AG10803 (cell line): ENCODE measurements around the gene ZSCAN18.
A peak's percentile ranks its signal among the peaks of the same experiment; 100 is the strongest.
"Not testable (repeated sequence)": the region's sequence is repeated elsewhere in the genome, so short reads cannot be mapped to it uniquely, and the experiment has no call there.

ENCODE experiments used
- DNase-seq: peaks from one replicate; pipeline ENCODE4 v3.0.0; 2010; ENCODE audit warnings: low read depth
- H3K4me3 ChIP-seq: 2 replicates; pipeline ENCODE4 v1.5.1; 2011; ENCODE audit warnings: mild to moderate bottlenecking, low read length, control low read depth
- CTCF ChIP-seq: conservative IDR thresholded peaks from 2 replicates; pipeline ENCODE4 v1.5.1; 2011; ENCODE audit warnings: mild to moderate bottlenecking, low read length, control low read depth, inconsistent platforms

Gene ZSCAN18

GRCh38 chr19:58097781-58098681, at the start of gene ZSCAN18:
ZSCAN18 (minus strand) TSS chr19:58098231; CDS start chr19:58090267, 7,964 bp downstream.
- H3K4me3 ChIP-seq = peak within 1 kb of the TSS; percentile 79
- no peak for TF ChIP-seq CTCF
- peak; percentile 87 for DNase-seq

GRCh38 chr19:58147475-58147874, 49.4 kb upstream of the ZSCAN18 start:
- not testable (repeated sequence) for H3K4me3 ChIP-seq, DNase-seq

- H3K4me3 ChIP-seq = no peak overlapping the region
- TF ChIP-seq CTCF = no peak
- DNase-seq = no peak
Observed at GRCh38 chr19:58145849-58146248, 47.8 kb upstream of the ZSCAN18 start.

GRCh38 chr19:58134244-58134643, 36.2 kb upstream of the ZSCAN18 start:
- no peak for DNase-seq
- no peak for TF ChIP-seq CTCF
- H3K4me3 ChIP-seq = no peak overlapping the region

GRCh38 chr19:58129284-58129683, 31.3 kb upstream of the ZSCAN18 start:
- no peak for TF ChIP-seq CTCF
- DNase-seq = no peak
- H3K4me3 ChIP-seq = no peak overlapping the region

- DNase-seq = no peak
Observed at GRCh38 chr19:58128041-58128685, 30.1 kb upstream of the ZSCAN18 start.

GRCh38 chr19:58123354-58123753, 25.3 kb upstream of the ZSCAN18 start:
- no peak overlapping the region for H3K4me3 ChIP-seq
- DNase-seq = no peak
- TF ChIP-seq CTCF = no peak

More at GRCh38 chr19:58128041-58128685, 30.1 kb upstream of the ZSCAN18 start:
- no peak overlapping the region for H3K4me3 ChIP-seq
- TF ChIP-seq CTCF = no peak
